GM19193 (cell line): Measurements from ENCODE around the gene ARHGAP26.

Experiments used
- POLR2A ChIP-seq: IDR thresholded peaks from 4 replicates; pipeline ENCODE4 v1.6.1; 2011; ENCODE audit not compliant: insufficient read depth, insufficient read length; ENCODE audit errors: extremely low read depth

ARHGAP26 gene

GRCh38 chr5:143248822-143249579, 478.8 kb downstream of the ARHGAP26 start:
- no peak for TF ChIP-seq POLR2A

- TF ChIP-seq POLR2A = no peak
These were observed 479.7 kb downstream of the ARHGAP26 start for GRCh38 chr5:143249851-143250250.

GRCh38 chr5:143251190-143251589, 481.0 kb downstream of the ARHGAP26 start:
- no peak for TF ChIP-seq POLR2A

GRCh38 chr5:143251946-143252345, 481.8 kb downstream of the ARHGAP26 start:
- no peak for TF ChIP-seq POLR2A

GRCh38 chr5:143254819-143255218, 484.6 kb downstream of the ARHGAP26 start:
- no peak for TF ChIP-seq POLR2A

GRCh38 chr5:143258559-143259253, 488.5 kb downstream of the ARHGAP26 start:
- TF ChIP-seq POLR2A = no peak

- no peak for TF ChIP-seq POLR2A
These were observed 489.1 kb downstream of the ARHGAP26 start for GRCh38 chr5:143259254-143259605.

- TF ChIP-seq POLR2A = no peak
These were observed 491.7 kb downstream of the ARHGAP26 start for GRCh38 chr5:143261748-143262392.

GRCh38 chr5:143262393-143263174, 492.4 kb downstream of the ARHGAP26 start:
- TF ChIP-seq POLR2A = no peak

- no peak for TF ChIP-seq POLR2A
These were observed 493.2 kb downstream of the ARHGAP26 start for GRCh38 chr5:143263272-143263810.

- no peak for TF ChIP-seq POLR2A
These were observed 495.8 kb downstream of the ARHGAP26 start for GRCh38 chr5:143265995-143266394.

GRCh38 chr5:143267186-143267585, 497.0 kb downstream of the ARHGAP26 start:
- no peak for TF ChIP-seq POLR2A

- no peak for TF ChIP-seq POLR2A
These were observed 498.2 kb downstream of the ARHGAP26 start for GRCh38 chr5:143268388-143268787.

GRCh38 chr5:143271431-143271830, 501.3 kb downstream of the ARHGAP26 start:
- TF ChIP-seq POLR2A = no peak

- no peak for TF ChIP-seq POLR2A
These were observed 504.8 kb downstream of the ARHGAP26 start for GRCh38 chr5:143274952-143275351.
